GM23338 (cell line): ENCODE data around the gene ZXDC. TPM values are rescaled to one million over a fixed set of nuclear protein-coding genes. Genes with fewer than 3 reads are reported as not detected.

Experiments used
- ATAC-seq: fragments of 200-7000 bp; cut with Tn5 transposase; 3 replicates; pipeline ENCODE4 v1.9.1; 2020
- DNase-seq: peaks from one replicate; pipeline ENCODE4 v3.0.0-alpha.2; 2015; ENCODE audit warnings: low spot score
- H2AFZ ChIP-seq: fragments of 200-600 bp; sonication (generic); 2 replicates; pipeline ENCODE4 v1.8.0; 2016; ENCODE audit warnings: antibody characterized with exemption, mild to moderate bottlenecking, moderate library complexity
- H3F3A ChIP-seq: fragments of 200-600 bp; sonication (generic); replicated peaks from 2 replicates; pipeline ENCODE4 v1.8.0; 2017; ENCODE audit warnings: antibody characterized with exemption, mixed run types, low read depth
- H3K27ac ChIP-seq: fragments of 200-600 bp; sonication (generic); 2 replicates; pipeline ENCODE4 v1.6.1; 2016; ENCODE audit warnings: low read depth
- H3K27me3 ChIP-seq: fragments of 200-600 bp; sonication (generic); 2 replicates; pipeline ENCODE4 v1.8.0; 2016; ENCODE audit warnings: mild to moderate bottlenecking, mixed run types, moderate library complexity; ENCODE audit not compliant: insufficient read depth
- H3K36me3 ChIP-seq: fragments of 200-600 bp; sonication (generic); 2 replicates; pipeline ENCODE4 v1.8.0; 2016; ENCODE audit warnings: mild to moderate bottlenecking; ENCODE audit not compliant: insufficient read depth
- H3K4me1 ChIP-seq: fragments of 200-600 bp; sonication (generic); 2 replicates; pipeline ENCODE4 v1.8.0; 2016; ENCODE audit warnings: mild to moderate bottlenecking, moderate library complexity; ENCODE audit not compliant: insufficient read depth
- H3K4me2 ChIP-seq: fragments of 200-600 bp; sonication (generic); 2 replicates; pipeline ENCODE4 v1.7.1; 2017; ENCODE audit warnings: mixed run types
- H3K4me3 ChIP-seq: fragments of 200-600 bp; sonication (generic); 2 replicates; pipeline ENCODE4 v1.6.1; 2016; ENCODE audit warnings: mixed run types
- H3K79me2 ChIP-seq: fragments of 200-600 bp; sonication (generic); replicated peaks from 2 replicates; pipeline ENCODE4 v1.8.0; 2017; ENCODE audit warnings: mild to moderate bottlenecking; ENCODE audit not compliant: insufficient read depth
- H3K9me2 ChIP-seq: fragments of 200-600 bp; sonication (generic); 2 replicates; pipeline ENCODE4 v1.8.0; 2017; ENCODE audit not compliant: insufficient read depth
- H4K20me1 ChIP-seq: fragments of 200-600 bp; sonication (generic); replicated peaks from 2 replicates; pipeline ENCODE4 v1.8.0; 2017; ENCODE audit warnings: mild to moderate bottlenecking; ENCODE audit not compliant: insufficient read depth
- H3K27ac Mint-ChIP-seq: 2 replicates; pipeline ENCODE4 v1.8.0; 2020; ENCODE audit warnings: inconsistent platforms, mild to moderate bottlenecking, moderate library complexity, mixed read lengths
- H3K27me3 Mint-ChIP-seq: 3 replicates; pipeline ENCODE4 v1.8.0; 2022; ENCODE audit warnings: low read depth, mild to moderate bottlenecking, moderate library complexity, mixed read lengths, inconsistent platforms; ENCODE audit not compliant: insufficient read depth, poor library complexity
- H3K36me3 Mint-ChIP-seq: 3 replicates; pipeline ENCODE4 v1.8.0; 2021; ENCODE audit warnings: low read depth, mild to moderate bottlenecking, inconsistent platforms, moderate library complexity, mixed read lengths
- H3K4me1 Mint-ChIP-seq: 3 replicates; pipeline ENCODE4 v1.8.0; 2020; ENCODE audit warnings: mild to moderate bottlenecking, inconsistent platforms, mixed read lengths
- H3K4me3 Mint-ChIP-seq: 3 replicates; pipeline ENCODE4 v1.8.0; 2021; ENCODE audit warnings: moderate library complexity, mild to moderate bottlenecking, inconsistent platforms, mixed read lengths
- H3K9me3 Mint-ChIP-seq: 3 replicates; pipeline ENCODE4 v1.8.0; 2020; ENCODE audit warnings: moderate library complexity, mild to moderate bottlenecking, inconsistent platforms, mixed read lengths
- CREB1 ChIP-seq: fragments of 250-450 bp; sonication (Bioruptor Pico); IDR thresholded peaks from 2 replicates; pipeline ENCODE4 v1.5.0; 2020; ENCODE audit warnings: low read depth, mild to moderate bottlenecking, moderate library complexity
- ETS1 ChIP-seq: IDR thresholded peaks from 2 replicates; pipeline ENCODE4 v1.6.1; 2016; ENCODE audit warnings: antibody characterized with exemption
- EZH2 ChIP-seq: fragments of 200-600 bp; sonication (generic); IDR thresholded peaks from one replicate; pipeline ENCODE4 v1.8.0; 2017; ENCODE audit warnings: antibody characterized with exemption, mild to moderate bottlenecking, low read depth; ENCODE audit not compliant: unreplicated experiment
- EZH2phosphoT487 ChIP-seq: fragments of 200-600 bp; sonication (generic); IDR thresholded peaks from one replicate; pipeline ENCODE4 v1.8.1; 2018; ENCODE audit warnings: antibody characterized with exemption; ENCODE audit not compliant: unreplicated experiment
- JUNB ChIP-seq: IDR thresholded peaks from one replicate; pipeline ENCODE4 v1.6.1; 2016; ENCODE audit warnings: antibody characterized with exemption; ENCODE audit not compliant: unreplicated experiment
- NANOG ChIP-seq: IDR thresholded peaks from 2 replicates; pipeline ENCODE4 v1.6.1; 2016; ENCODE audit warnings: antibody characterized with exemption, borderline replicate concordance
- POLR2AphosphoS5 ChIP-seq: IDR thresholded peaks from 2 replicates; pipeline ENCODE4 v1.6.1; 2016; ENCODE audit warnings: antibody characterized with exemption, low read depth
- STAT1 ChIP-seq: IDR thresholded peaks from one replicate; pipeline ENCODE4 v1.6.1; 2016; ENCODE audit warnings: antibody characterized with exemption; ENCODE audit not compliant: unreplicated experiment
- ZNF114 ChIP-seq: fragments of 250-450 bp; sonication (Bioruptor Pico); IDR thresholded peaks from 2 replicates; pipeline ENCODE4 v1.5.0; 2020; ENCODE audit warnings: mild to moderate bottlenecking, moderate library complexity
- ZNF331 ChIP-seq: fragments of 250-450 bp; sonication (Bioruptor Pico); IDR thresholded peaks from 2 replicates; pipeline ENCODE4 v1.5.0; 2020; ENCODE audit warnings: low read depth, mild to moderate bottlenecking, moderate library complexity
- ZNF462 ChIP-seq: fragments of 250-450 bp; sonication (Bioruptor Pico); IDR thresholded peaks from 2 replicates; pipeline ENCODE4 v1.5.0; 2020; ENCODE audit warnings: mild to moderate bottlenecking, moderate library complexity
- polyA plus RNA-seq: library from polyadenylated mRNA; unstranded; fragments of >200 nt; fragmentation: Nextera tagmentation; extraction: Ambion mirVana; gene quantifications from 2 replicates; pipeline ENCODE4 v1.2.1, GENCODE V29; 2016
- total RNA-seq: library from RNA; depleted of rRNA; stranded (reverse); fragments of >200 nt; shearing (Covaris generic); gene quantifications from 2 replicates; pipeline ENCODE4 v1.2.3, GENCODE V29; 2014
- TF ChIP-seq, protein P1 (sequence below): IDR thresholded peaks from one replicate; pipeline ENCODE4 v1.6.1; 2018; ENCODE audit warnings: antibody characterized with exemption; ENCODE audit not compliant: unreplicated experiment
- TF ChIP-seq, protein P2 (sequence below), 2 experiments: fragments of 200-600 bp in 1 of 2; sonication (generic) in 1 of 2; conservative IDR thresholded peaks; 2 replicates each; pipeline versions ENCODE4 v1.5.1 to v1.6.1; 2016 to 2017; ENCODE audit warnings: antibody characterized with exemption in 2 of 2, low read depth in 2 of 2, mild to moderate bottlenecking in 2 of 2, moderate library complexity in 1 of 2

Gene ZXDC
- total and polyA plus RNA-seq, 2 experiments from 2014 or later, result 5.7 to 45.1 TPM

GRCh38 chr3:126454437-126455198, 21.1 kb downstream of the ZXDC start:
- H3F3A ChIP-seq, result no peaks in the 10 kb centered on the region
- no peaks in the 10 kb centered on the region for H3K9me2 ChIP-seq
- no peak overlapping the region for H3K4me2 ChIP-seq
- H3K27me3 ChIP-seq, result no peaks in the 10 kb centered on the region
- peaks cover 32% of the 10 kb centered on the region for H3K79me2 ChIP-seq
- no peak overlapping the region for H3K27ac Mint-ChIP-seq
- peaks cover 3% of the 10 kb centered on the region for H3K27me3 Mint-ChIP-seq
- peaks cover 5% of the 10 kb centered on the region for H3K36me3 ChIP-seq
- no peak overlapping the region for H2AFZ ChIP-seq
- no peak overlapping the region for H3K4me3 Mint-ChIP-seq
- peaks cover 16% of the 10 kb centered on the region for H4K20me1 ChIP-seq
- TF ChIP-seq ZNF462, result no peak
- no peak for TF ChIP-seq ZNF331
- no peak for TF ChIP-seq POLR2AphosphoS5
- TF ChIP-seq JUNB, result no peak
- TF ChIP-seq CREB1, result no peak
- no peak for TF ChIP-seq ETS1
- no peak for TF ChIP-seq EZH2
- no peak for TF ChIP-seq STAT1
- no peak for TF ChIP-seq ZNF114 (CRISPR knock-in tag)
- no peak for TF ChIP-seq NANOG
- TF ChIP-seq EZH2phosphoT487, result no peak
- TF ChIP-seq, protein P1, sequence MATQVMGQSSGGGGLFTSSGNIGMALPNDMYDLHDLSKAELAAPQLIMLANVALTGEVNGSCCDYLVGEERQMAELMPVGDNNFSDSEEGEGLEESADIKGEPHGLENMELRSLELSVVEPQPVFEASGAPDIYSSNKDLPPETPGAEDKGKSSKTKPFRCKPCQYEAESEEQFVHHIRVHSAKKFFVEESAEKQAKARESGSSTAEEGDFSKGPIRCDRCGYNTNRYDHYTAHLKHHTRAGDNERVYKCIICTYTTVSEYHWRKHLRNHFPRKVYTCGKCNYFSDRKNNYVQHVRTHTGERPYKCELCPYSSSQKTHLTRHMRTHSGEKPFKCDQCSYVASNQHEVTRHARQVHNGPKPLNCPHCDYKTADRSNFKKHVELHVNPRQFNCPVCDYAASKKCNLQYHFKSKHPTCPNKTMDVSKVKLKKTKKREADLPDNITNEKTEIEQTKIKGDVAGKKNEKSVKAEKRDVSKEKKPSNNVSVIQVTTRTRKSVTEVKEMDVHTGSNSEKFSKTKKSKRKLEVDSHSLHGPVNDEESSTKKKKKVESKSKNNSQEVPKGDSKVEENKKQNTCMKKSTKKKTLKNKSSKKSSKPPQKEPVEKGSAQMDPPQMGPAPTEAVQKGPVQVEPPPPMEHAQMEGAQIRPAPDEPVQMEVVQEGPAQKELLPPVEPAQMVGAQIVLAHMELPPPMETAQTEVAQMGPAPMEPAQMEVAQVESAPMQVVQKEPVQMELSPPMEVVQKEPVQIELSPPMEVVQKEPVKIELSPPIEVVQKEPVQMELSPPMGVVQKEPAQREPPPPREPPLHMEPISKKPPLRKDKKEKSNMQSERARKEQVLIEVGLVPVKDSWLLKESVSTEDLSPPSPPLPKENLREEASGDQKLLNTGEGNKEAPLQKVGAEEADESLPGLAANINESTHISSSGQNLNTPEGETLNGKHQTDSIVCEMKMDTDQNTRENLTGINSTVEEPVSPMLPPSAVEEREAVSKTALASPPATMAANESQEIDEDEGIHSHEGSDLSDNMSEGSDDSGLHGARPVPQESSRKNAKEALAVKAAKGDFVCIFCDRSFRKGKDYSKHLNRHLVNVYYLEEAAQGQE, result no peak
- TF ChIP-seq, protein P2, sequence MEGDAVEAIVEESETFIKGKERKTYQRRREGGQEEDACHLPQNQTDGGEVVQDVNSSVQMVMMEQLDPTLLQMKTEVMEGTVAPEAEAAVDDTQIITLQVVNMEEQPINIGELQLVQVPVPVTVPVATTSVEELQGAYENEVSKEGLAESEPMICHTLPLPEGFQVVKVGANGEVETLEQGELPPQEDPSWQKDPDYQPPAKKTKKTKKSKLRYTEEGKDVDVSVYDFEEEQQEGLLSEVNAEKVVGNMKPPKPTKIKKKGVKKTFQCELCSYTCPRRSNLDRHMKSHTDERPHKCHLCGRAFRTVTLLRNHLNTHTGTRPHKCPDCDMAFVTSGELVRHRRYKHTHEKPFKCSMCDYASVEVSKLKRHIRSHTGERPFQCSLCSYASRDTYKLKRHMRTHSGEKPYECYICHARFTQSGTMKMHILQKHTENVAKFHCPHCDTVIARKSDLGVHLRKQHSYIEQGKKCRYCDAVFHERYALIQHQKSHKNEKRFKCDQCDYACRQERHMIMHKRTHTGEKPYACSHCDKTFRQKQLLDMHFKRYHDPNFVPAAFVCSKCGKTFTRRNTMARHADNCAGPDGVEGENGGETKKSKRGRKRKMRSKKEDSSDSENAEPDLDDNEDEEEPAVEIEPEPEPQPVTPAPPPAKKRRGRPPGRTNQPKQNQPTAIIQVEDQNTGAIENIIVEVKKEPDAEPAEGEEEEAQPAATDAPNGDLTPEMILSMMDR (conservative IDR thresholded peaks at IDR 0.05; ENCODE audit: low read depth in 2 of 2), result no peak
- no peak for ATAC-seq
- H3K4me1 ChIP-seq, result no peaks in the 10 kb centered on the region
- no peak overlapping the region for H3K4me3 ChIP-seq
- H3K9me3 Mint-ChIP-seq, result no peaks in the 10 kb centered on the region
- H3K36me3 Mint-ChIP-seq, result peaks cover 60% of the 10 kb centered on the region
- no peak overlapping the region for H3K27ac ChIP-seq
- H3K4me1 Mint-ChIP-seq, result peaks cover under 1% of the 10 kb centered on the region; the same call in 2 of the 3 replicates
- no peak for DNase-seq
